MCF 10A (cell line): ENCODE results near the gene SELP. TPM values are rescaled to one million over a fixed set of nuclear protein-coding genes. Genes with fewer than 3 reads are reported as not detected.
"Not testable (repeated sequence)": the region's sequence is repeated elsewhere in the genome, so short reads cannot be mapped to it uniquely, and the experiment has no call there.

Experiments
- BruUV-seq: library from RNA; stranded (reverse); fragments of 400-500 nt; replicated peaks from 2 replicates; lab custom pipeline; 2021; lab: Mats Ljungman, UMichigan
- CTCF ChIA-PET: fragments of 300-600 bp; sonication (Branson Sonifier 250); formaldehyde crosslinking; extraction: SDS; loops from one replicate; lab custom pipeline; 2021; ENCODE audit warnings: antibody characterized with exemption, inconsistent platforms; lab: Yijun Ruan, JAX
- POLR2A ChIA-PET: fragments of 300-600, 350-650 bp; sonication (Branson Sonifier 250); formaldehyde crosslinking; extraction: SDS; loops from one replicate; lab custom pipeline; 2020; ENCODE audit warnings: antibody characterized with exemption, inconsistent platforms; lab: Yijun Ruan, JAX
- DNase-seq: peaks from one replicate; pipeline ENCODE4 v3.0.0-alpha.2; 2018; ENCODE audit not compliant: unreplicated experiment
- H3K27ac Mint-ChIP-seq: one replicate; pipeline ENCODE4 v1.8.0; 2022; ENCODE audit warnings: mild to moderate bottlenecking, low read depth, mixed read lengths; ENCODE audit not compliant: unreplicated experiment
- H3K27me3 Mint-ChIP-seq: one replicate; pipeline ENCODE4 v1.8.0; 2022; ENCODE audit warnings: mixed read lengths; ENCODE audit not compliant: insufficient read depth, unreplicated experiment
- H3K36me3 Mint-ChIP-seq: one replicate; pipeline ENCODE4 v1.8.0; 2022; ENCODE audit warnings: mild to moderate bottlenecking, moderate library complexity, mixed read lengths; ENCODE audit not compliant: insufficient read depth, unreplicated experiment
- H3K4me1 Mint-ChIP-seq: one replicate; pipeline ENCODE4 v1.8.0; 2022; ENCODE audit warnings: mixed read lengths; ENCODE audit not compliant: insufficient read depth, unreplicated experiment
- H3K4me3 Mint-ChIP-seq: one replicate; pipeline ENCODE4 v1.8.0; 2022; ENCODE audit warnings: mild to moderate bottlenecking, moderate library complexity, mixed read lengths; ENCODE audit not compliant: unreplicated experiment
- H3K9me3 Mint-ChIP-seq: one replicate; pipeline ENCODE4 v1.8.0; 2022; ENCODE audit warnings: mixed read lengths; ENCODE audit not compliant: unreplicated experiment
- CTCF ChIP-seq: fragments of 200-600 bp; IDR thresholded peaks from one replicate; pipeline ENCODE4 v1.8.0; 2022; ENCODE audit warnings: antibody characterized with exemption, mild to moderate bottlenecking; ENCODE audit not compliant: unreplicated experiment
- intact Hi-C: fragments of 100-400 bp; cut with micrococcal nuclease; formaldehyde crosslinking; loops from 2 replicates; pipeline ENCODE4 v1.14.1; 2022
- total RNA-seq: library from RNA; stranded (reverse); gene quantifications from 2 replicates; pipeline ENCODE4 v1.2.3, GENCODE V29; 2022

Gene SELP
- total RNA-seq, 1 experiment from 2014 or later: not detected

DNA sequence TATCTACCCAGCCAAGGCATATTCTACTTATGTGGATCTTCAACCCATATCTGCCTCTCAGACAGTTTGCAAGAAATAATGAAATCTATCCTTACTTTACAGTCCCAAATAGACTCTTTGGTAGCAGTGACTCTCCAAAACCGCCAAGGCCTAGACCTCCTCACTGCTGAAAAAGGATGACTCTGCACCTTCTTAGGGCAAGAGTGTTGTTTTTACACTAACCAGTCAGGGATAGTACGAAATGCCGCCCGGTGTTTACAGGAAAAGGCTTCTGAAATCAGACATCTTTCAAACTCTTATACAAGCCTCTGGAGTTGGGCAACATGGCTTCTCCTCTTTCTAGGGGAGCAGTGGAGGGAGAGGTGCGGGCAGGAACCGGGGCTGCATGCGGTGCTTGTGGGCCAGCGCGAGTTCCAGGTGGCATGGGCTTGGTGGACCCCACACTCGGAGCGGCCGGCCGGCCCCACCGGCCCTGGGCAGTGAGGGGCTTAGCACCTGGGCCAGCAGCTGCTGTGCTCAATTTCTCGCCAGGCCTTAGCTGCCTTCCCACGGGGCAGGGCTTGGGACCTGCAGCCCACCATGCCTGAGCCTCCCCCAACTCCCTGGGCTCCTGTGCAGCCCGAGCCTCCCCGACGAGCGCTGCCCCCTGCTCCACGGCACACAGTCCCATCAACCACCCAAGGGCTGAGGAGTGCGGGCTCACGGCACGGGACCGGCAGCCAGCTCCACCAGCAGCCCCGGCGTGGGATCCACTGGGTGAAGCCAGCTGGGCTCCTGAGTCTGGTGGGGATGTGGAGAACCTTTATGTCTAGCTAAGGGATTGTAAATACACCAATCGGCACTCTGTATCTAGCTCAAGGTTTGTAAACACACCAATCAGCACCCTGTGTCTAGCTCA, 38.0 kb upstream of the SELP start:
- intact Hi-C loops, H3K4me1 Mint-ChIP-seq, DNase-seq, H3K36me3 Mint-ChIP-seq, BruUV-seq, H3K27ac Mint-ChIP-seq, H3K4me3 Mint-ChIP-seq: not testable (repeated sequence)
- POLR2A ChIA-PET: interaction anchor here (0.6 kb wide), 1 partner anchor 1364 kb away, joined by 4 read pairs; no protein-coding TSS in a partner anchor
- Mint-ChIP-seq H3K27me3 (peaks cover 24% of the 10 kb centered on the region), H3K9me3 (peaks cover 15% of the 10 kb centered on the region)
- CTCF ChIA-PET: interaction anchor here (0.6 to 1.5 kb wide), 3 partner anchors 10 to 121 kb away, joined by 3 to 5 read pairs (median 3); no protein-coding TSS in a partner anchor

DNA sequence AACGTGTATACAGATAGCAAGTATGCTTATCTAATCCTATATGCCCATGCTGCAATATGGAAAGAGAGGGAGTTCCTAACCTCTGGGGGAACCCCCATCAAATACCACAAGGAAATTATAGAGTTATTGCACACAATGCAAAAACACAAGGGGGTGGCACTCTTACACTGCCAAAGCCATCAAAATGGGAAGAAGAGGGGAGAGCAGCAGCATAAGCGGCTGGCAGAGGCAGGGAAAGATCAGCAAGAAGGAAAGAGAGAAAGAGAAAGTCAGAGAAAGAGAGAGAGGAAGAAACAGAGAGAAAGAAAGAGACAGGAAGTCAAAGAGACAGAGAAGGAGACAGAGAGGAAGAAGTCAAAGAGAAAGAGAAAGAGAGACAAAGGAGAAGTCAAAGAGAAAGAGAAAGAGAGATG, 37.3 kb upstream of the SELP start:
- H3K4me3 Mint-ChIP-seq, H3K36me3 Mint-ChIP-seq, DNase-seq, H3K4me1 Mint-ChIP-seq, intact Hi-C loops, POLR2A ChIA-PET, BruUV-seq, H3K27ac Mint-ChIP-seq: not testable (repeated sequence)
- H3K9me3 Mint-ChIP-seq: peaks cover 15% of the 10 kb centered on the region
- CTCF ChIA-PET: interaction anchor here (1.5 kb wide), 1 partner anchor 39 kb away, joined by 3 read pairs; no protein-coding TSS in a partner anchor
- H3K27me3 Mint-ChIP-seq: peaks cover 17% of the 10 kb centered on the region

- H3K9me3 Mint-ChIP-seq: not testable (repeated sequence)
These were observed 32.8 kb upstream of the SELP start for GRCh38 chr1:169662680-169663079.

GRCh38 chr1:169661066-169661465, 31.1 kb upstream of the SELP start:
- DNase-seq, POLR2A ChIA-PET, H3K36me3 Mint-ChIP-seq, H3K9me3 Mint-ChIP-seq, intact Hi-C loops, H3K4me3 Mint-ChIP-seq, H3K4me1 Mint-ChIP-seq, H3K27ac Mint-ChIP-seq, BruUV-seq: not testable (repeated sequence)
- CTCF ChIA-PET: interaction anchor here (0.6 kb wide), 1 partner anchor 209 kb away, joined by 3 read pairs; no protein-coding TSS in a partner anchor
- peaks cover 32% of the 10 kb centered on the region for H3K27me3 Mint-ChIP-seq

More at GRCh38 chr1:169662680-169663079, 32.8 kb upstream of the SELP start:
- BruUV-seq, H3K36me3 Mint-ChIP-seq, intact Hi-C loops, H3K27ac Mint-ChIP-seq, DNase-seq, POLR2A ChIA-PET, H3K4me1 Mint-ChIP-seq, H3K4me3 Mint-ChIP-seq, CTCF ChIA-PET: not testable (repeated sequence)
- peaks cover 24% of the 10 kb centered on the region for H3K27me3 Mint-ChIP-seq

- H3K27ac Mint-ChIP-seq: not testable (repeated sequence)
These were observed 28.9 kb upstream of the SELP start for GRCh38 chr1:169658777-169659176.

GRCh38 chr1:169653873-169654272, 23.9 kb upstream of the SELP start:
- H3K27ac Mint-ChIP-seq: no peak overlapping the region
- CTCF ChIA-PET: no interaction called here
- peaks cover 44% of the 10 kb centered on the region for H3K27me3 Mint-ChIP-seq
- no peak for TF ChIP-seq CTCF
- H3K4me1 Mint-ChIP-seq: no peaks in the 10 kb centered on the region
- no peaks in the 10 kb centered on the region for H3K36me3 Mint-ChIP-seq
- DNase-seq: no peak
- BruUV-seq: no TSS peak
- POLR2A ChIA-PET: no interaction called here
- no peak overlapping the region for H3K4me3 Mint-ChIP-seq
- no peaks in the 10 kb centered on the region for H3K9me3 Mint-ChIP-seq
- intact Hi-C loops: no loop called here

More at GRCh38 chr1:169658777-169659176, 28.9 kb upstream of the SELP start:
- H3K9me3 Mint-ChIP-seq, H3K4me1 Mint-ChIP-seq, H3K4me3 Mint-ChIP-seq, H3K36me3 Mint-ChIP-seq, BruUV-seq, intact Hi-C loops, DNase-seq, POLR2A ChIA-PET: not testable (repeated sequence)
- peaks cover 32% of the 10 kb centered on the region for H3K27me3 Mint-ChIP-seq
- CTCF ChIA-PET: interaction anchor here (0.6 kb wide), 1 partner anchor 46 kb away, joined by 3 read pairs; no protein-coding TSS in a partner anchor
